Activated CD8-positive, alpha-beta memory T cell treated with anti-CD3 and anti-CD28 coated beads, Interleukin-2, amount 50 U/mL, for 1 hour (primary cell): ENCODE data around the gene ARHGEF6.

Experiments
- DNase-seq: peaks from one replicate; pipeline ENCODE4 v3.0.0-alpha.2; 2020; ENCODE audit errors: extremely low read depth

The ARHGEF6 gene

DNA sequence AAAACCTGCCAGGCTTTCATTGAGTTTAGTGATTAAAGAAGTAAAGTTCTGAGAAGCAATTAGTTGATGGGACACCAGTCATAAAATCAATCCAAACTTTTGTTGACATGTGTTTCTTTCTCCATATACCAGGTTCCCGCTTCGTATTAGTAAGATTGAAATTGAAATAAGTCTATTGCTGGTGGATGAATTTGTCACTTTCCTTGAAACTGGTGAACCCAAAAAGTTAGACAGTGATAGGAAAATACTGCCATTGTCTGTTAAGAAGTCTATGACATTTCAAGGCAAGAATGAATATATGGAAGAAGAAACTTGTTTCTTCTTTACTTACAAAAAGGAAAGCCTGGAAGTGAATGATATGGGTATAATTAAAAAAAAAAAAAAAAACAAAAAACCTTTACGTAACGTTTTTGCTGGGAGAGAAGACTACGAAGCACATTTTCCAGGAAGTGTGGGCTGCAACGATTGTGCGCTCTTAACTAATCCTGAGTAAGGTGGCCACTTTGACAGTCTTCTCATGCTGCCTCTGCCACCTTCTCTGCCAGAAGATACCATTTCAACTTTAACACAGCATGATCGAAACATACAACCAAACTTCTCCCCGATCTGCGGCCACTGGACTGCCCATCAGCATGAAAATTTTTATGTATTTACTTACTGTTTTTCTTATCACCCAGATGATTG lies 132.9 kb downstream of the ARHGEF6 start, which contains the start of gene CD40LG:
Gene CD40LG (plus strand): TSS at position 482 of the 684 bp plus-strand sequence. CDS start 91 bp downstream, at position 573.
- DNase-seq: no peak

GRCh38 chrX:136646602-136647239 lies 134.0 kb downstream of the ARHGEF6 start:
- no peak for DNase-seq

DNA sequence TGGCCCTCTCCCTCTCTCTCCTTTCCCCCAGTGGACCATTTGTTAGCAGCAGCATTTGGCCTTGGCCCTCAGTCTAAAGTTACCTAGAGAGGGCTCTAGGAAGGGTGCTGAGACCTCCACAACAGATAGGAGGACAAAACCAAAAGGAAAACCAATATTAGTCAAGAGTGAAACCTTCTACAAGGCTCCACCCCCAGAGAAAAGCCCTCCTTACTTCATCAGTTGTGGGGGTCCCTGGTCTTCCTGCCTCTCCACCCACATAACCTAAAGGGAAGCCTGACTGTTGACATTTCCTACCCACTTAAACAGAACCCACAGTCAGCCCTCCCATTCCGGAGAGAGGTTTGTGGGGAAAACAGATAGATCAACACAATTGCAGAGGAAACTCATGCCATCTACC lies 137.5 kb downstream of the ARHGEF6 start:
- DNase-seq: no peak

DNA sequence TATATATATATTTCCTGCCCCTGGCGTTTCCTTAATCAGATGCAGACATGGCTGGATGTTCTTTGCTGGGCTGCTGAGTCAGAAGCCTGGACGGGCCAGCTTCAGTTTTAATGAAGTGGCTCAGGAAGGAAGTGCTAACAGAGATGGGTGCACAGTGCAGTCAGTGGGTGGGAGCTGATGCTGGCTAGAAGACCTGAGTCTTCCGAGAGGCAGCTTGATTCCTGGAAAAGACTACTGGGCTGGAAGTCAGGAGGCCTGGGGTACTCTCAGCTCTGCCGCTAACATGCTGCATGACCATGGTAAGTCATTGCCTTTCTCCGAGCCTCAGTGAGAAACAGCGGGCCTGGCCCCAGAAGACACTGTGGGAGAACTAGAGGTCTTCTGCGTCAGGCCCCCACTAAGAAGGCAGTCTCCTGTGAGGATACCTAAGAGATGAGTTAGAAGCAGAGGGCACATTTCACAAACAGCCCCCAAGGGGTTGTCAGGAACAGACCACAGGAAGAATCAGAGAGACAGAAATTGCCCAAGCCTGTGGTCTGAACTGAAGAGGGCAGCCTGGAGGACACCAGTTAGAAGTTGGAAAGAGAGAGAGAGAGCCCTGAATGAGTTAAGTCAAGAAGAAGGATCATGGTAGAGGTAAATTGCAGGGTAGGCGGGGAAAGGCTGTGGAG lies 141.1 kb downstream of the ARHGEF6 start:
- DNase-seq: no peak

DNA sequence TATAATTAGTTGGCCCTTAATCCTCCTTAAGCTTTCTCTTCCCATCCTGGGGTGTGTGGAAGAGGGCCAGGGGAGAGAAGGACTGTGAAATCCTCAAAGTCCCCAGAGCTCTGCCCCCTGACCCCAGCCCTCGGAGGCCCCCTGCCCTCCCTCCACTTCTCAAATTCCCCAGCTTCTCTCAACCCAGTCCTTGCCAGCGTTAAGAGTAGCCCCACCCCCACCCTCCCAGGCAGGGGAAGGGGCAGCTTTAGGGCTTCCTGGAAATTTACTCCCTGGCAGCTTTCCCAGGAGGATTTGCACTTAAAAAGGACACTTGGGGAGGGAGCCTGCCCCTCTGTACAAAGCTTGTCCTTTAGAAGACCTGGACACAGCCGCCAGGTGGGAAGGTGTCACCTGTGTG lies 144.6 kb downstream of the ARHGEF6 start:
- no peak for DNase-seq

GRCh38 chrX:136635235-136635634 lies 145.5 kb downstream of the ARHGEF6 start:
- no peak for DNase-seq

DNA sequence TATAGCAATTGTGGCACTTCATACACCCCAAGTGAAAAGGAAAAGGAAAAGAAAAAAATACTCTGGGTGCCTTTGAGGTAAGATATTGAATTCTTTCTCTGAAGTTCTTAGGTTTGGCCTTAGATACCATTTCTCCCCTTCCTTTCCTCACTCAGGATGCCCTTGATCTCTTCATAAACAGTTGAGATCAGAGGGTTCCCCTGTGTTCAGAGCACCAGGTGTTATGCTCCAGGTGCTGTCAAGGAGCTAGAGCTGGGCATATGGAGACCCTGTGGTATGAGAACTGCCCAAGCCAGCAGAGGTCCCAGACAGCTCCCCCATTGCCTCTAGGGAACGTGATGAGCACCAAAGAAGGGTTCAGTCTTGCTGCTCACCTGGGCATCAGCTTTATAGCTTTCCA lies 149.9 kb downstream of the ARHGEF6 start:
- no peak for DNase-seq

DNA sequence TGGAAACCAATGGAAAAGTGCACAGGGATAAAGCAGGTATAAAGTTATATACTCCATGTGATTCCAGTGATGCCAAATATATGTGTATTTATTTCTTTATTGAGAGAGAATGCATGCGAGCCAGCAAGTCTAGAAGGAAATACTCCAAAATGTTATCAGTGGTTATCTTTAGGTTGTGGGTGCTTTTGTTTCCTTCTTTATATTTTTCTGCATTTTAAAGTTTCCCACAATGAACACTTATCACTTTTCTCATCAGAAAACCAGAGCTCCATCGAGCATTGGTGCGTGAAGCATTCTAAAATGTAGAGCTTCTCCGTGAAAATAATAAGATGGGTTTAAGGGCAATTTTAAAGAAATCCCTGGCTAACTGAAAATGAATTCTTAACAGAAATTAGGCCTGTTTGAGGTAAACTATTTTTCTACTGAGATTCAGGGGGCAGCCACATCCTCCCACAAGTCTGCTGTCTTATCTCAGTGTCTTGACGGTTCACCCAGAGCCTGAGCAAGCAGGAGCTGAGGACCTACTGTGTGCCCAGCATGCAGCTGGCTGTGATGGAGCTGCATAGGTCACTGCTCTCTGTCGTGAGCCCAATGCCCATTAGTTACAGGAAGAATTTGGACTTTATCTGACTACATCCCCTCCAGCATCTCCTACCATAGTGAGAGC lies 151.5 kb downstream of the ARHGEF6 start:
- no peak for DNase-seq

DNA sequence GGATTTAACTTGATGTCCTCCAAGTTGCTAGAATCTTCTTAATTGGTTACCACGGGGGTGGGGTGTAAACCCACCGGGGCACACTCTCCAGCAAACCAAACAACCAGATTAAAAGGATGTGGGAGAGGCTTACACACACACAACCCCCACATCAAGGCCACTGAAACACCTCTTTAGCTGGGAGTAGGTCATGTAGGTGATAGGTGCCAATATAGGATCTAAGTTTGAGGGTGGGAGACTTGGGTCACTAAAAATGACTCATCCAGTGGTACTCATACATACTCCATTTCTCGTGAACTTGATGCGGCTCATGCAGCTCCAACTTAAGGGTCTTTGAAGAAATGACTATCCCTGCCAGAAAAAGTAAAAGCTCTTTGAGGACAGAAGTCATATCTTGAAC lies 153.3 kb downstream of the ARHGEF6 start:
- no peak for DNase-seq

DNA sequence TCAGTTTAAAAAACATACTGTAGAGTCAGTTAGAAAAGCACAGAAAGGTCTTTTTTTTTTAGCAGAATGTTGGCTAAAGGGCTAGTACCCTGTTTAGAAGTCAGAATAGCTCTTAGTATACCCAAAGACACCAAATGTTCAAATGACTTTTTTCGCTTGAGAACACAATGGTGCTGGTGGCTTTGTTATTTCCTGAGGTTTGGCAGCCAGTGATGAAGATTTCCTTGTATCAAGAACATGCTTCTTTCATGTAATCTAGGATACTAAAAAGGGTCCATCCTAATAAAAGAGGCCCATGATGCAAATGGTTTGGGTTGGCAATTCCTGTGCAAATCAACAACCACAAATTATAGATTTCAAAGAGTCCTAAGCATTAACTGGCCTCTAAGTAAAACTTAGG lies 153.8 kb downstream of the ARHGEF6 start:
- no peak for DNase-seq

- DNase-seq: no peak
Measured at GRCh38 chrX:136626237-136626636, 154.5 kb downstream of the ARHGEF6 start.

DNA sequence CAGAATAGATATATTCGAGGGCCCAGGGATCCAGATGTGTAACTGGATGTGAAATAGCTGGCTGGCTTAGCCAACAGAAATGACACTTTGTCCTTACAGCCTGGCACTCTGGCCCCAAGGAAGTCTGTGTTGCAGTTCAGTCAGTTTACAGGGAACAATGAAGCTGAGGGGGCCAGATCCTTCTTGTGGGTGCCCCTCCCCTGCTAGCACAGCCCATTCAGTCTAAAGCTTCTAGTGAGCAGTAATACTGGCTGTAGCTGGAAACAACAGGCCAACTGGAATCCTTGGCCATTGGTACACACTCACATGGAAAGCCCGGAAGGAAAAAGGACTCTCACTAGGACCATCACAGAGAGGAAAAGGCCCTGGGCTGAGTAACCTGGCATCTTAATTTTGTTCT lies 155.5 kb downstream of the ARHGEF6 start:
- DNase-seq: no peak

- no peak for DNase-seq
Measured at GRCh38 chrX:136623396-136623795, 157.3 kb downstream of the ARHGEF6 start.

DNA sequence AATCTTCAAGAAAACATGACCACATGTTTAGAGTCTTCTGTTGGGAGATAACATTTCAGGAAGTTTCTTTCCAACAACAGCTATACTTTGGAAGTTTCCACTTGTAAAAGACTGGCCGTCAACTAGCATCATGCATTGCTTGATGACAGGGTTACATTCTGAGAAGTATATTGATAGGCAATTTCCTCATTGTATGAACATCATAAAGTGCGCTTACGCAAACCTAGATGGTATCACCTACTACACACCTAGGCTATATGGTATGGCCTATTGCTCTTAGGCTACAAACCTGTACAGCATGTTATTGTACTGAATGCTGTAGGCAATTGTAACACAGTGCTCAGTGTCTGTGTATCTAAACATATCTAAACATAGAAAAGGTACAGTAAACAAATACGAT lies 158.2 kb downstream of the ARHGEF6 start:
- DNase-seq: no peak

DNA sequence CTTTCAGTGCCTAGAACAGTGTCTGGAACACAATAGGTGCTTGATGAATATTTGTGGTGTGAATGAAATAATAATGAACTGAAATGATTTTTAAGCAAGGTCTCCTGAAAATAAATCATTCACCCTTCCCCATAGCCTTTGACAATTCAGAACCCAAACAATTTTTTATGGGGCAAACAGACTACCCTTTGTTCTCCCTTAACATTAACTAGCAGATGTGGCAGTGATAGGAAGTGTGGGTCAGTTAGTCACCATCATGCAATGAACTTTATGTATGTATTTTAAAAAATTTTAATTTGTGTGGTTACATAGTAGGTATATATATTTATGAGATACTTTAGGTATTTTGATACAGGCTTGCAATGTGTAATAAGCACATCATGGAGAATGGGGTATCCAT lies 160.0 kb downstream of the ARHGEF6 start:
- DNase-seq: no peak

- no peak for DNase-seq
Measured at GRCh38 chrX:136619899-136620505, 160.7 kb downstream of the ARHGEF6 start.

DNA sequence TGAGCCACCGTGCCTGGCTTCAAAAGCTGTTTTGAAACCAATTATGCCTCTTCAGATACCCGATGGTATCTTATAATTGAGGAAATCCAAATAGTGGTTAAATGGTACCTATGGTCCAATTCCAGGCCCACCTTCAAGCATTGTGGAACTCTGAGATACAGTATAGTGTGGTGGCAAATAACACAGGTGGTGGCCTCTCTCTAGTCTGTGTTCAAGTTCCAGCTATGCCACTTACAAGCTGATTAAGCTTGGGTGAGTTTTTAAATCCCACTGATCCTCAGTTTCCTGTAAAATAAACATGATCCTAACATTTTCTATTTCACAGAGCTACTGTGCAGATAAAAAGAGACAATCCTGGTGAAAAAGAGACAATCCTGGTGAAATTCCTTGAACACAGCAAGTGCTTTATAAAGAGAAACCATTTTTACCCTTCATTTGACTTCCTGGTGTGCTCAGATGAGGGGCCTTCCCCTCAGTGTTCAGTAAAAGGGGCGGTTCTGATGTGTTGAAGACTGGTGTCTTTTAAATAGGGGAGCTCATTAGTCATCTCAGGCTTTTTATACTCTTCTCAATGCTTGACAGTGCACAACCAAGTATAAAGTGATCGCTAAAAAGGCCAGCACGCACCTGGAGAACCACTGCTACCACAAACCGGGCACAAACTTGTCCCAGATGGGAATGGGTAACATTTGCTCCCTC lies 163.6 kb downstream of the ARHGEF6 start:
- no peak for DNase-seq
